T-helper 9 cell (primary cell): ENCODE results near the gene GORASP1.

Experiments used
- DNase-seq: peaks from one replicate; pipeline ENCODE4 v3.0.0-alpha.2; 2020
- total RNA-seq, 2 donors: gene quantifications; one replicate each; lab custom pipeline; 2026; lab: John Stamatoyannopoulos, UW

Gene GORASP1
- total RNA-seq, result 25.3 to 37.8 reads per million in 2 donors

- DNase-seq, result peak; percentile 47
Observed at GRCh38 chr3:39107388-39108199, at the start of gene GORASP1, which contains the start of gene TTC21A. Gene GORASP1, minus strand, starts transcription at chr3:39107627. Its CDS starts 86 bp downstream, at chr3:39107541. Gene TTC21A, plus strand, starts transcription at chr3:39107680. Its CDS starts 158 bp downstream, at chr3:39107838.

DNA sequence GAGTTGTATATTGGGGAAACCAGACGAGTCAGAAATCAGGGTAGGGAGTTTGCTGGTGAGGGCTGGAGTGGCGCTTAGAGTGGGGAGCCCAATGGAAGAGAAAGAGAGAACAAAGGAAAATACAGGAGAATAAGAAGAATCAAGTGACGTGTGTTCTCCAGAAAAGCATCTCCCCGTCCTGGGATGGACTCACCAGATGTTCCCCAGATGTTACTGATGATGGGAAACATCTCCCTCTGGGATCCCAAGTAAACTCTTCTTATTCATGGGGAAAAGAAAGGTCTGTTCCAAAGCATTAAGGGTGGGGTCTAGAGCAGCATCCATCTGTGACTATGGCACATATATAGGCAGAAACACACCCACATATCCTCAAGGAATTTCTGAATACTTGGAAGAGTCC, 49.0 kb upstream of the GORASP1 start:
- DNase-seq, result no peak

DNA sequence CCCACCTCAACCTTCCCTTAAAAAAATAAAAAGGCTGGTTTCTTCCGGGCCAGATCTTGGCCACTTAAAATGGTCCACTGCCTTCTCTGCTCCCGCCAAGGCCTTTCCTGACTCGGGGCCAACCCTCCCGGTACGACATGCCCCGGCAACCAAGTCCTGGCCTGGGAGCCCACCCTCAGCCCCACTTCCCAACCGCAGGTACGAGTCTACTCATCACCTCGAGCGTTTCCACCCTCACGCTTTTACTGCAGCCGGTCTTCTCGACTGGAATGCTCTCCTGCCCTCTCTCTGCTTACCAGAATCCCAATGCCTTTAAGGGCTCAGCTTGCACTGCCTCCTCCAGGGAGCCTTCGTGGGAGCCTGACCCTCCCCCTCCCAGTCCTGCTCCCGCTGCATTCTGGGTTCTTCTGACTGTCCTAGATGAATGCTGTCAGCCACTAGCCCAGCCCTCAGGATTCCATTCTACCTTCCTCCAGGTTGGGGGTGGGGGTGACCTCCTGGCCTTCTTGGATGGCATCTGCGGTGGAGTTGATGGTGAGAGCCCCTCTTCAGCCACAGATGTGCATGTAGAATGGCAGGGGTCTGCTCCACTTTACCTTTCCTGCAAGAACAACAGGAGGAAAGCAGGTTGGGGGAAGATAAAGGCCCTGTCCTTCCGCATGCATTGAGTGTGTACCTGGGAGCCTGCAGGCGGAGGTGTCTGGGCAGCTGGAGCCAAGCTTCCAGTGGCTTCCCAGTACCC, 47.0 kb upstream of the GORASP1 start:
- DNase-seq, result no peak

DNA sequence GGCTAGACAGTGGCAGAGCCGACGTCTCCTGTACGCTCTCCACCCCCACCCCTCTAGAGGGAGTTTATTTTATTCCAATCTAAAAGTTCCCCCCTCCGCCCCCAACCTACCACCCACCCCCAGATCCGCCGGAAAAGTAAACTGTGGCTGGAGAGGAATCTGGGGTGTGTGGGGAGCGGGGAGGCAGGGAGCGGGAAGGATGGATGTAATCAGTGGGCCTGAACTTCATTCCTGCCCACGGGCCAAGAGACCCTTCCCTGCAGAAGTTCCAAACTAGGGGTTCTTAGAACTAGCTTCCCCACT, 46.5 kb upstream of the GORASP1 start:
- no peak for DNase-seq

GRCh38 chr3:39150803-39151631, 43.6 kb upstream of the GORASP1 start:
- DNase-seq, result peak; percentile 58

- DNase-seq, result no peak
Observed at GRCh38 chr3:39150148-39150802, 42.8 kb upstream of the GORASP1 start.

DNA sequence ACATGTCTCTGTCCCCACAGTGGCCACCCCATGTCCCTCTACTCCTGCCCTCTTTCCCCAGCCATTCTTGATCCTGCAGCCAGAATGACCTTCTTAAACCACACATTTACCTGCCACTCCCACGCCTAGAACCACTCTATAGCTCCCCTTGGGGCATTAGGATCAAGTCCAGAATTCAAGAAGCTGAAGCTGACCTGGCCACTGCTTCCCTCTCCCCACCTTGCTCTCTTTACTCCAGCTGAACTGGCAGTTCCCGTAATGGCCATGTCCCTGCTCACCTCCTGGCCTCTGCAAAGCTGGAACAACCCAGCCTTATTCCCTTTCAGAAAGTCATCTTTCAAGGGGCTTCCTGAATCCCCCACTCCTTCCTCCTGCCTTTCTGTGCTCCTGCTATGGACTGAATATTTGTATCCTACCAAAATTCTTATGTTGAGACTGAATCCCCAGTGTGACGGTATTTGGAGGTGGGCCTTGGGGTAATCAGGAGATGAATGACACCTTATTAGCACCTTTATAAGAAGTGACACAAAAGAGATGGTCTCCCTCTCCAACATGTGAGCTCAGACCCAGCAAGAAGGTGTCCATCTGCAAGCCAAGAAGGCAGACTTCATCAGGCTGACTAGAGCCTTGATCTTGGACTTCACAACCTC, 42.2 kb upstream of the GORASP1 start:
- no peak for DNase-seq

- no peak for DNase-seq
Observed at GRCh38 chr3:39149059-39149455, 41.6 kb upstream of the GORASP1 start.

DNA sequence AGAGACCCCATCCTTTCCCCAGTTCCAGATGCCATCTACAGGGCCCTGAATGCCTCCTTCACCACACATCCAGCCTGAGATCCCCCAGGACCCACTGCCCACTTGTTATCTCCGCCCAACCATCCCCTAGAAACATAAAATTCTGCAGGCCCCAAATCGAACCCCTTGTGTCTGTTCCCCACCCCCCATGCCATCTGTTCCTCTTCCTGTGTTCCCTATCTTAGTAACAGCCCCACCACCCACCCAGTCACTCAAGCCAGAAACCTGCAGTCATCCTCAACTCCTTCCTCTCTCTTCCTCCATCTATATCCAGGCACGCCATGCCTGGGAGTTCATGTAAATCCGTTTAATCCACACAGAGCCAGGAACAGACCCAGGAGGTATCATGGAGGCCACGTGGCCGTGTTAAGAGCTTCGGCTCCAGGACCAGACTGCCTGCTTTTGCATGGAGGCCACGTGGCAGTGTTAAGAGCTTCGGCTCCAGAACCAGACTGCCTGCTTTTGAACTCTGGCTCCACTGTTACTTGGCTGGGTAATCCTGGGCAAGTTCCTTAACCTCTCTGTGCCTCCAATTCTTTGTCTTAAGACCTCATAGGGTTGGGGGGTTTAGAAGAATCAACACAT, 41.1 kb upstream of the GORASP1 start:
- DNase-seq, result no peak

DNA sequence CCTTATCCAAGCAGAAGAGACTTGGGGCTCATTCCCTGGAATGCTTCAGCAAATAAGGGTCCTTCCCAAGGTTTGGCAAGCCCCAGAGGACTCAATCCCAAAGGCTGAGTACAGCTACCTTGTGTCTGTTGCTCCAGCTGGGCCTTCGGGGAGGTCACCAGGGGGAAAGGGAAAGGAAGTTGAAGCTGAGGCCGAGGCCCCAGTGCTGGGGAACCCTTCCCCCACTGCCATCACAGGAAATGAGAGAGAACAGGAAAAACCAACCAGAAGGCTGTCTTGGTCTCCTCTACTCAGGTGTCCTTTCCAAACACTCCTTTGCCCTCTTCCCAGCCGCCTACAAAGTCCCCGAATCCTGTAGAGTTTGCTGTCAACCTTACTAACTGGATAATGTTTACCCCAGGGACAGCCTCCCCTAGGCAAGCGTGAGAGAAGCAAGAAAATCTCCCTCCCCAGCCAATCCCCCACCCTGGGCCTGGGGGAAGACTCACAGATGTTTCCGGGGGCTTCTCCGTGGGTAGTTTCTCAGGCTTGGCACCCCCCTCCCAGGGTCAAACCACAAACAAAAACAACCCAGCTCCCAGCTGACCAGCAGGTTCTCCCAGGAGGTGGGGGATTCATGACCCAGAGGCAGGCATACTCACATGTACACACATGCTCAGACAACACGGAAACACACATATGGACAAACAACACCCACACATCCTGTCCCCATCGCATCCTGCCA, 40.4 kb upstream of the GORASP1 start:
- DNase-seq, result peak; percentile 35

- peak; percentile 51 for DNase-seq
Observed at GRCh38 chr3:39146611-39147591, 39.5 kb upstream of the GORASP1 start.

- DNase-seq, result no peak
Observed at GRCh38 chr3:39146083-39146501, 38.7 kb upstream of the GORASP1 start.

- no peak for DNase-seq
Observed at GRCh38 chr3:39144748-39145380, 37.4 kb upstream of the GORASP1 start.

DNA sequence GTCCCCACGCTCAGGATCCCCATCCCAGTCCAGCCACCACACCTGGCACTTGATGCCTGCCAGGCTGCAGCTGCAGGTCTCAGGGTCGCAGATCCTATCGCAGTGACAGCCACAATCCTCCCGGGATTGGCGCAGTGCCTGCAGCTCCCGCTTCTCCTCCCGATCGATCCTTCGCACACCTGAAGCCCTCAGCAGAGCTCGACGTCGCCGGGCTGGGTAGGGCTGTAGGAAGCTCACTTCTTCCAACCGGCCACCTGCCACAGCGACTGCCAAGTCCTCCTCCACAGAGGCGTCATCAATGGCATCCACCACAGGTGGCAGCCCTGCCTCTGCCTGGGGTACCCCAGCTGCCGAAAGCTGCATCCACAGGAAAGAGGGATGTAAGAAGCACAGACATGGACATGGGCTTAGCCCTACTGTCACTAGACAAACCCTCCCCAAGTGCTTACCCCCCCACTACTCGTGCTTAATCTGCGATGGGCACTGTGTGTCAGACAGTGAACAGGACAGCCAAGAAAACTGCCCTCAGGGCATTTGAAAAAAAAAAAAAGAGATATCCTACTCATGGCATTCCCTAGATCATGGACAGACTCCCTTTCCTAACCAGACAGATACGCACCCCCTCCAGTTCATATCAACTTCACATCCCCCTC, 36.8 kb upstream of the GORASP1 start:
- no peak for DNase-seq

- no peak for DNase-seq
Observed at GRCh38 chr3:39143051-39143885, 35.8 kb upstream of the GORASP1 start.

DNA sequence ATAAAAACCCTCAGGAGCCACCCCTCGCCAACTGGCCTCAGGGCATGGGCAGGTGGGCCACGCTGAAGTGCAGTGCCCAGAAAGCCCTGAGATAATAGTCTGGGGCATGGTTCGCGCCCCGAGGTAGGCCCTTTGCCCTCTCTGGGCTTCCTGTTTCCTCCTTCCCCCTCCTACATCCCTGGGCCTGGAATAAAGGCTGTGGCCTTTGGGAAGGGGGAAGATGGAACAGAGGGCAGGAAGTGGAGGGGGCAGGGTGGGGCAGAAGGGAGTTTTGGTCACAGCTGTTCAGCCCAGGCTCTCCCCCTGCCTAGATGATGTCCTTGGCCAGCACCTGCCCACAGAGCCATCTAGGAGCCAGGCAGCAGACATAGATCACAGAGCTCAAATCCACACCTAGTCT, 34.6 kb upstream of the GORASP1 start:
- no peak for DNase-seq

- DNase-seq, result no peak
Observed at GRCh38 chr3:39141171-39141995, 34.0 kb upstream of the GORASP1 start.
